Neutrophil (primary cell): ENCODE results near the gene PCDHA10.
"Not testable (repeated sequence)": the region's sequence is repeated elsewhere in the genome, so short reads cannot be mapped to it uniquely, and the experiment has no call there.

ENCODE experiments used
- H3K27ac ChIP-seq: fragments of 200-600 bp; sonication (generic); 2 replicates; pipeline ENCODE4 v1.5.1; 2016; ENCODE audit warnings: mild to moderate bottlenecking, moderate library complexity
- H3K27me3 ChIP-seq: fragments of 200-600 bp; sonication (generic); 2 replicates; pipeline ENCODE4 v1.6.0; 2016; ENCODE audit warnings: mild to moderate bottlenecking
- H3K36me3 ChIP-seq: fragments of 200-600 bp; sonication (generic); 2 replicates; pipeline ENCODE4 v1.5.1; 2017
- H3K4me1 ChIP-seq, 2 experiments: fragments of 200-600 bp in 1 of 2; sonication (generic) in 1 of 2; 1 replicate in 1 of 2; 2 replicates in 1 of 2; pipeline versions ENCODE4 v1.5.1 to v1.6.1; 2013 to 2016; ENCODE audit warnings: low read depth in 1 of 2, low read length in 1 of 2, mild to moderate bottlenecking in 1 of 2, moderate library complexity in 1 of 2; ENCODE audit not compliant: control insufficient read depth in 1 of 2, insufficient read depth in 1 of 2
- H3K4me3 ChIP-seq, 2 experiments: fragments of 200-600 bp in 1 of 2; sonication (generic) in 1 of 2; 1 replicate in 1 of 2; 2 replicates in 1 of 2; pipeline ENCODE4 v1.5.1; 2013 to 2016; ENCODE audit warnings: low read depth in 1 of 2, low read length in 1 of 2, mild to moderate bottlenecking in 1 of 2, moderate library complexity in 1 of 2
- H3K9me3 ChIP-seq: fragments of 200-600 bp; sonication (generic); 2 replicates; pipeline ENCODE4 v1.5.1; 2016
- CTCF ChIP-seq: fragments of 200-600 bp; sonication (generic); IDR thresholded peaks from 2 replicates; pipeline ENCODE4 v1.5.1; 2016; ENCODE audit warnings: antibody characterized with exemption

The PCDHA10 gene

GRCh38 chr5:140869555-140869886, 13.8 kb downstream of the PCDHA10 start:
- Histone ChIP-seq H3K9me3 (peaks cover 17% of the 10 kb centered on the region), H3K27me3 (peaks cover 36% of the 10 kb centered on the region), H3K27ac (no peak overlapping the region), H3K36me3 (no peaks in the 10 kb centered on the region), H3K4me3 (no peak overlapping the region), H3K4me1 (no peaks in the 10 kb centered on the region)
- no peak for TF ChIP-seq CTCF

- H3K4me1 ChIP-seq: no peaks in the 10 kb centered on the region
- no peak for TF ChIP-seq CTCF
- peaks cover 45% of the 10 kb centered on the region for H3K27me3 ChIP-seq
- no peak overlapping the region for H3K4me3 ChIP-seq
- H3K27ac ChIP-seq: no peak overlapping the region
- peaks cover 21% of the 10 kb centered on the region for H3K9me3 ChIP-seq
- no peaks in the 10 kb centered on the region for H3K36me3 ChIP-seq
Observed at GRCh38 chr5:140870221-140871201, 14.8 kb downstream of the PCDHA10 start.

- H3K4me3 ChIP-seq: no peak within 1 kb of the TSS
- no peak for TF ChIP-seq CTCF
- H3K36me3 ChIP-seq: no peaks in the 10 kb centered on the region
- H3K27me3 ChIP-seq: peaks cover 51% of the 10 kb centered on the region
- H3K27ac ChIP-seq: no peak within 1 kb of the TSS
- H3K9me3 ChIP-seq: peaks cover 35% of the 10 kb centered on the region
- no peaks in the 10 kb centered on the region for H3K4me1 ChIP-seq
Observed at GRCh38 chr5:140875085-140876065, 19.7 kb downstream of the PCDHA10 start, which contains the start of gene PCDHA12. Gene PCDHA12, plus strand, starts transcription at chr5:140875308. Its CDS starts 165 bp downstream, at chr5:140875473.

- H3K27me3 ChIP-seq: peaks cover 49% of the 10 kb centered on the region
- peaks cover 27% of the 10 kb centered on the region for H3K9me3 ChIP-seq
- H3K27ac ChIP-seq, H3K4me3 ChIP-seq, H3K36me3 ChIP-seq, H3K4me1 ChIP-seq: not testable (repeated sequence)
Observed at GRCh38 chr5:140876541-140877261, 21.0 kb downstream of the PCDHA10 start.

- H3K27me3 ChIP-seq: peaks cover 53% of the 10 kb centered on the region
- H3K9me3 ChIP-seq: peaks cover 32% of the 10 kb centered on the region
- H3K27ac ChIP-seq: no peak overlapping the region
- no peaks in the 10 kb centered on the region for H3K4me1 ChIP-seq
- H3K4me3 ChIP-seq: no peak overlapping the region
- TF ChIP-seq CTCF: no peak
- H3K36me3 ChIP-seq: no peaks in the 10 kb centered on the region
Observed at GRCh38 chr5:140877262-140877581, 21.5 kb downstream of the PCDHA10 start.
